Glutamatergic neuron (in vitro differentiated cells): ENCODE measurements around the gene UHMK1. TPM values are rescaled to one million over a fixed set of nuclear protein-coding genes. Genes with fewer than 3 reads are reported as not detected.

ENCODE experiments used
- DNase-seq: peaks from one replicate; pipeline ENCODE4 v3.0.0; 2022
- H3K27ac Mint-ChIP-seq: one replicate; pipeline ENCODE4 v1.8.0; 2020; ENCODE audit warnings: mild to moderate bottlenecking, mixed read lengths, inconsistent platforms; ENCODE audit not compliant: unreplicated experiment
- H3K27me3 Mint-ChIP-seq: one replicate; pipeline ENCODE4 v1.8.0; 2020; ENCODE audit warnings: mild to moderate bottlenecking, moderate library complexity, mixed read lengths, inconsistent platforms; ENCODE audit not compliant: unreplicated experiment
- H3K36me3 Mint-ChIP-seq: one replicate; pipeline ENCODE4 v1.8.0; 2020; ENCODE audit warnings: mild to moderate bottlenecking, mixed read lengths, inconsistent platforms; ENCODE audit not compliant: unreplicated experiment
- H3K4me1 Mint-ChIP-seq: one replicate; pipeline ENCODE4 v1.8.0; 2020; ENCODE audit warnings: mild to moderate bottlenecking, low read depth, mixed read lengths, inconsistent platforms; ENCODE audit not compliant: unreplicated experiment
- H3K4me3 Mint-ChIP-seq: one replicate; pipeline ENCODE4 v1.8.0; 2020; ENCODE audit warnings: mild to moderate bottlenecking, mixed read lengths, inconsistent platforms; ENCODE audit not compliant: unreplicated experiment
- H3K9me3 Mint-ChIP-seq: one replicate; pipeline ENCODE4 v1.8.0; 2020; ENCODE audit warnings: mild to moderate bottlenecking, moderate library complexity, mixed read lengths, inconsistent platforms; ENCODE audit not compliant: unreplicated experiment
- CTCF ChIP-seq: fragments of 200-600 bp; sonication (generic); IDR thresholded peaks from one replicate; pipeline ENCODE4 v1.5.0; 2021; ENCODE audit not compliant: partially characterized antibody, unreplicated experiment
- total RNA-seq: library from RNA; stranded (reverse); fragmentation: NEBNext Ultra II Directional; extraction: Animal tissue kit (Norgen Biotek cat#: 25700); gene quantifications from one replicate; pipeline ENCODE4 v1.2.1, GENCODE V29; 2021; ENCODE audit not compliant: unreplicated experiment

The UHMK1 gene
- total RNA-seq, 1 donor from 2014 or later: 19.4 TPM

GRCh38 chr1:162549001-162549400 lies 51.4 kb downstream of the UHMK1 start:
- Mint-ChIP-seq H3K36me3 (no peaks in the 10 kb centered on the region), H3K27ac (no peak overlapping the region), H3K9me3 (no peaks in the 10 kb centered on the region), H3K4me1 (no peaks in the 10 kb centered on the region), H3K4me3 (no peak overlapping the region), H3K27me3 (no peaks in the 10 kb centered on the region)
- no peak for DNase-seq
- no peak for TF ChIP-seq CTCF

DNA sequence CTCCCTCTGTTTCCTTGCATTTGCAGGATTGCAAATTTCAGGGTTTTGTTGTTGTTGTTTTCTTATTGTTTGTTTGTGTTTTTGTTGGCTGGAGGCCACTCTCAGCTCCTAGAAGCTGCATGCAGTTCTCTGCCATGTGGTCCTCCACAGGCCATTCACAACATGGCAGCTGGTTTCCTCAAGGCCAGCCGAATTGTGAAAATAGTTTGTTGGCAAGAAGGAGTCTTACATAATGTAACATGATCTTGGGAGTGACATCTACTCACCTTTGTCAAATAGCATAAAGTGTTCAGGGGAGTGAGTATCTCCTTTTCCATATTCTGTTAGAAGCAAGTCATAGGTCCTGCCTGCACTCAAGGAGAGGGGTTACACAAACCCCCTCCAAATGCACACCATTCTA lies 53.3 kb downstream of the UHMK1 start:
- no peak overlapping the region for H3K27ac Mint-ChIP-seq
- no peaks in the 10 kb centered on the region for H3K27me3 Mint-ChIP-seq
- H3K36me3 Mint-ChIP-seq: no peaks in the 10 kb centered on the region
- no peak for TF ChIP-seq CTCF
- H3K9me3 Mint-ChIP-seq: no peaks in the 10 kb centered on the region
- no peak for DNase-seq
- H3K4me1 Mint-ChIP-seq: no peaks in the 10 kb centered on the region
- H3K4me3 Mint-ChIP-seq: no peak overlapping the region

- Mint-ChIP-seq H3K36me3 (no peaks in the 10 kb centered on the region), H3K27ac (no peak overlapping the region), H3K9me3 (no peaks in the 10 kb centered on the region), H3K4me1 (no peaks in the 10 kb centered on the region), H3K27me3 (no peaks in the 10 kb centered on the region), H3K4me3 (no peak overlapping the region)
- DNase-seq: no peak
- TF ChIP-seq CTCF: no peak
Observed at GRCh38 chr1:162551969-162552683, 54.5 kb downstream of the UHMK1 start.

DNA sequence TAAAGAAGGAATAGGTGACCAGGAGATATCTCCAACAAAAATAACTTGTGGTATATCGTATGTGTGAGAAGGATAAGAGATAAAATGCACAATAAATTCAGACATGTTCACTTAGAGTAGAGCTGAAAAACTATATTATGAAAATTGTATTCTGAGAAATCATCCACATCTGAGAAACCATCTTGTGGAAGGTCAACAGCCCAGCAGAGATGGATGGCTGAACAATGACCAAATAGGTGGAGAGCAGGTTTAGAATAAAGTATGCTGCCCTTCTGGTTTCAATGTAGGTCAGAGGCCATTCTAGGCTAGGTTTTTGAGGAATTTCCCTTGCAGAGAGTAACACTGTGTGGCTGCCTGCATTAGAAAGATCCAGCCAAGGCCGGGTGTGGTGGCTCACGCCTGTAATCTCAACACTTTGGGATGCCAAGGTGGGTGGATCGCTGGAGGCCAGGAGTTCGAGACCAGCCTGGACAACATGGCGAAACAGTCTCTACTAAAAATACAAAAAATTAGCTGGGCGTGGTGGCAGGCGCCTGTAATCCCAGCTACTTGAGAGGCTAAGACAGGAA lies 55.1 kb downstream of the UHMK1 start:
- H3K9me3 Mint-ChIP-seq: no peaks in the 10 kb centered on the region
- H3K27me3 Mint-ChIP-seq: no peaks in the 10 kb centered on the region
- DNase-seq: no peak

More for the DNA sequence above, 55.1 kb downstream of the UHMK1 start:
- no peaks in the 10 kb centered on the region for H3K4me1 Mint-ChIP-seq
- H3K27ac Mint-ChIP-seq: no peak overlapping the region
- H3K4me3 Mint-ChIP-seq: no peak overlapping the region
- no peak for TF ChIP-seq CTCF
- H3K36me3 Mint-ChIP-seq: no peaks in the 10 kb centered on the region
